RWPE1 (cell line): ENCODE measurements around the gene OTOGL.

Source experiments
- CTCF ChIA-PET: fragments of 350-600 bp; sonication (Branson Sonifier 250); formaldehyde crosslinking; extraction: SDS; loops from one replicate; lab custom pipeline; 2021; lab: Yijun Ruan, JAX
- POLR2A ChIA-PET: fragments of 400-600 bp; formaldehyde crosslinking; extraction: SDS; loops from one replicate; lab custom pipeline; 2020; ENCODE audit warnings: antibody characterized with exemption; ENCODE audit not compliant: low non-redundant PET; lab: Yijun Ruan, JAX
- DNase-seq: peaks from one replicate; pipeline ENCODE4 v3.0.0; 2012; ENCODE audit warnings: low spot score
- H3K27ac ChIP-seq: fragments of 450-650 bp; 2 replicates; pipeline ENCODE4 v1.5.1; 2017
- CTCF ChIP-seq: fragments of 450-650 bp; conservative IDR thresholded peaks from 2 replicates; pipeline ENCODE4 v1.5.1; 2017; ENCODE audit warnings: low read depth, mild to moderate bottlenecking

OTOGL gene

DNA sequence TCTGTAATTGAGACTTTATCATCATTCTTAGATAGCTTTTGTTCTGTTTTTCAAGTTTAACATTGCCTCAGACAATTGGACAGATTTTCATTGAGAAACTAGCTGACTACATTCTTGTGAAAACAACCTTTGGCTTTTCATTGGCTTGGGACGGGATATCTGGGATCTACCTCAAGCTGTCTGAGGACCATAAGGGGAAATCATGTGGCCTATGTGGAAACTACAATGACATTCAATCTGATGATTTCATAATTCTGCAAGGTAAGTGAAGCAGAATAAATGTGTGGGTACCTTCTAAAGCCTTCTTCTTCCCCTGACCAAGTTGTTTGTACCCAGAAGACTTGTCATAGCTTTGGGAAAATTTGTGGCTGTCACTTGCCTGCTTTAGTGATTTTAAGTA lies 133.5 kb downstream of the OTOGL start:
- POLR2A ChIA-PET: no interaction called here
- CTCF ChIA-PET: no interaction called here
- H3K27ac ChIP-seq: no peak overlapping the region
- TF ChIP-seq CTCF: no peak
- no peak for DNase-seq

DNA sequence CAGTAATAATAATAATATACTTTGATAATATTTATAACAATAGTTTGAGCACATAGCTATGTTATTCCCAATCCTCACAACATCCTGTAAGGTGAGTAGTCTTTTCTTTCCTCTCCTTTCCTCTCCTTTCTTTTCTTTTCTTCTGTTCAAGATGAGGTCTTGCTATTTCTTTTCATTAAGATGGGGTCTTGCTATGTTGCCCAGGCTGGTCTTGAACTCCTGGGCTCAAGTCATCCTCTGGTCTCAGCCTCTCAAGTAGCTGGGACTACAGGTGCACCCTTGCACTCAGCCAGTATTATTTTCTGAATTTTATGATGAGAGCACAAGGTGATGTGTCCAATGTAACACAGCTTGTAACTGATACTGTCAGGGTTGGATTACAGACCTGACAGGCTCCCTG lies 134.6 kb downstream of the OTOGL start:
- H3K27ac ChIP-seq: no peak overlapping the region
- ChIA-PET POLR2A (no interaction called here), CTCF (no interaction called here)
- TF ChIP-seq CTCF: no peak
- no peak for DNase-seq

- TF ChIP-seq CTCF: no peak
- H3K27ac ChIP-seq: no peak overlapping the region
- ChIA-PET CTCF (interaction anchor here (0.5 kb wide), 1 partner anchor 35 kb away, joined by 5 read pairs; no protein-coding TSS in a partner anchor), POLR2A (no interaction called here)
- DNase-seq: no peak
Measured at GRCh38 chr12:80234667-80235066, 135.3 kb downstream of the OTOGL start.

GRCh38 chr12:80235944-80236343 lies 136.6 kb downstream of the OTOGL start:
- no peak for DNase-seq
- H3K27ac ChIP-seq: no peak overlapping the region
- POLR2A ChIA-PET: no interaction called here
- no peak for TF ChIP-seq CTCF
- CTCF ChIA-PET: no interaction called here

- H3K27ac ChIP-seq: no peak overlapping the region
- ChIA-PET POLR2A (no interaction called here), CTCF (no interaction called here)
- no peak for TF ChIP-seq CTCF
- no peak for DNase-seq
Measured at GRCh38 chr12:80239867-80240266, 140.5 kb downstream of the OTOGL start.

GRCh38 chr12:80241576-80242273 lies 142.4 kb downstream of the OTOGL start:
- CTCF ChIA-PET: no interaction called here
- POLR2A ChIA-PET: no interaction called here
- no peak overlapping the region for H3K27ac ChIP-seq
- DNase-seq: no peak
- TF ChIP-seq CTCF: no peak
